Activated CD4-positive, alpha-beta T cell treated with anti-CD3 and anti-CD28 coated beads for 1 hour (primary cell): ENCODE results near the gene COL6A3.
A peak's percentile ranks its signal among the peaks of the same experiment; 100 is the strongest.

ENCODE experiments used
- DNase-seq: peaks from one replicate; pipeline ENCODE4 v3.0.0-alpha.2; 2020

COL6A3 gene

GRCh38 chr2:237441605-237442274 is 27.8 kb upstream of the COL6A3 start:
- no peak for DNase-seq

GRCh38 chr2:237440819-237441281 is 26.9 kb upstream of the COL6A3 start:
- DNase-seq: no peak

- no peak for DNase-seq
Observed at GRCh38 chr2:237438080-237438940, 24.3 kb upstream of the COL6A3 start.

GRCh38 chr2:237437566-237437965 is 23.6 kb upstream of the COL6A3 start:
- no peak for DNase-seq

GRCh38 chr2:237435844-237436587 is 22.1 kb upstream of the COL6A3 start:
- DNase-seq: no peak

GRCh38 chr2:237434866-237435311 is 20.9 kb upstream of the COL6A3 start:
- peak; percentile 60 for DNase-seq

GRCh38 chr2:237433920-237434676 is 20.1 kb upstream of the COL6A3 start:
- no peak for DNase-seq

- DNase-seq: peak; percentile 74
Observed at GRCh38 chr2:237432484-237433092, 18.6 kb upstream of the COL6A3 start.

- DNase-seq: no peak
Observed at GRCh38 chr2:237431837-237432236, 17.9 kb upstream of the COL6A3 start.

- DNase-seq: no peak
Observed at GRCh38 chr2:237431372-237431771, 17.4 kb upstream of the COL6A3 start.

GRCh38 chr2:237430861-237431260 is 16.9 kb upstream of the COL6A3 start:
- no peak for DNase-seq

GRCh38 chr2:237429753-237430152 is 15.8 kb upstream of the COL6A3 start:
- no peak for DNase-seq

- DNase-seq: peak; percentile 53
Observed at GRCh38 chr2:237427769-237428506, 14.0 kb upstream of the COL6A3 start.

GRCh38 chr2:237426517-237426916 is 12.6 kb upstream of the COL6A3 start:
- DNase-seq: no peak

GRCh38 chr2:237425320-237425719 is 11.4 kb upstream of the COL6A3 start:
- DNase-seq: no peak

- no peak for DNase-seq
Observed at GRCh38 chr2:237424544-237424943, 10.6 kb upstream of the COL6A3 start.

- no peak for DNase-seq
Observed at GRCh38 chr2:237423891-237424290, 9.9 kb upstream of the COL6A3 start.

- DNase-seq: no peak
Observed at GRCh38 chr2:237422309-237422708, 8.3 kb upstream of the COL6A3 start.

GRCh38 chr2:237421542-237422116 is 7.7 kb upstream of the COL6A3 start:
- DNase-seq: peak; percentile 69

- DNase-seq: no peak
Observed at GRCh38 chr2:237418300-237418699, 4.3 kb upstream of the COL6A3 start.
